ENCODE data around the gene C10orf53.

DNA sequence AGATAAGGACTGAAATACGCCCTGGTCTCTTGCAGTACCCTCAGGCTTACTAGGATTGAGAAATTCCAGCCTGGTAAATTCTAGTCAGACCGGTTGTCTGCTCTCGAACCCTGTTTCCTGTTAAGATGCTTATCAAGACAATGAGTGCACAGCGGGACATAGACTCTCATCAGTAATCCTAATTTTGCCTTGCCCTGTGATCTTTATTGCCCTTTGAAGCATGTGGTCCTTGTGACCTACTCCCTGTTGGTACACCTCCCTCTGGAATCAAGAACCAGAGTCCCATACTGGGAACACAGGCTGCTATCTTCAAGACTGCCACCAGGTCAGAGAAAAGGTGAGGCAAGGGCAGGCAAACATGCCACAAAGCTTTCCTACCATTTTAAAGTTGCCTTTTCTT is 7.2 kb downstream of the C10orf53 start:
- TF ChIP-seq CTCF (IDR thresholded peaks at IDR 0.05), result no peak
- no peak for TF ChIP-seq POLR2A (IDR thresholded peaks at IDR 0.05)

Data from stomach (tissue), 4 donors.